H1 (cell line): ENCODE results near the gene PGLYRP2. TPM values are rescaled to one million over a fixed set of nuclear protein-coding genes. Genes with fewer than 3 reads are reported as not detected.

ENCODE experiments used
- CTCF ChIA-PET: fragments of 300-600 bp; sonication (Branson Sonifier 250); formaldehyde crosslinking; loops from one replicate; lab custom pipeline; 2021; ENCODE audit not compliant: partially characterized antibody; lab: Charles Lee
- POLR2A ChIA-PET: fragments of 300-600 bp; sonication (Branson Sonifier 250); formaldehyde crosslinking; loops from one replicate; lab custom pipeline; 2021; ENCODE audit warnings: inconsistent platforms; ENCODE audit not compliant: partially characterized antibody; lab: Charles Lee
- DNase-seq, 2 experiments: peaks; one replicate each; pipeline versions ENCODE4 v3.0.0 to v3.0.0-alpha.2; 2010 to 2022; ENCODE audit warnings: low spot score in 2 of 2, low read depth in 1 of 2, mixed read lengths in 1 of 2
- FAIRE-seq: peaks from 2 replicates; lab custom pipeline; 2011; peaks lifted over from hg19 to GRCh38; lab: Jason Lieb, UNC
- H2AFZ ChIP-seq: 2 replicates; pipeline ENCODE4 v1.8.1; 2012; ENCODE audit warnings: low read length, inconsistent platforms
- H2AK5ac ChIP-seq: 2 replicates; pipeline ENCODE4 v1.6.1; 2013; ENCODE audit warnings: low read depth, low read length
- H2BK120ac ChIP-seq: replicated peaks from 2 replicates; pipeline ENCODE3; 2013; ENCODE audit warnings: low read depth, low read length, inconsistent platforms
- H2BK12ac ChIP-seq: 2 replicates; pipeline ENCODE4 v1.6.1; 2013; ENCODE audit warnings: low read depth, low read length
- H2BK15ac ChIP-seq: 2 replicates; pipeline ENCODE4 v1.6.1; 2013; ENCODE audit warnings: low read length
- H2BK20ac ChIP-seq: 2 replicates; pipeline ENCODE4 v1.6.1; 2013; ENCODE audit warnings: low read length
- H2BK5ac ChIP-seq: 2 replicates; pipeline ENCODE4 v1.6.1; 2013; ENCODE audit warnings: low read depth, low read length
- H3K14ac ChIP-seq: 2 replicates; pipeline ENCODE4 v1.6.1; 2013; ENCODE audit warnings: inconsistent platforms; ENCODE audit not compliant: insufficient read length
- H3K18ac ChIP-seq: 2 replicates; pipeline ENCODE4 v1.6.1; 2013; ENCODE audit warnings: low read length; ENCODE audit errors: extremely low read depth
- H3K23ac ChIP-seq: 2 replicates; pipeline ENCODE4 v1.6.1; 2013; ENCODE audit warnings: inconsistent platforms; ENCODE audit not compliant: insufficient read length
- H3K23me2 ChIP-seq: 2 replicates; pipeline ENCODE4 v1.6.1; 2013; ENCODE audit warnings: low read depth, low read length
- H3K27ac ChIP-seq: 2 replicates; pipeline ENCODE4 v1.6.1; 2011; ENCODE audit warnings: low read depth, low read length, inconsistent platforms
- H3K27me3 ChIP-seq, 4 experiments: replicated peaks in 1 of 4; 1 replicate in 1 of 4; 2 replicates in 3 of 4; pipeline versions ENCODE4 v1.6.1 to v1.8.1; 2011 to 2013; ENCODE audit warnings: low read length in 3 of 4, mild to moderate bottlenecking in 3 of 4, inconsistent platforms in 2 of 4, mixed read lengths in 2 of 4, moderate library complexity in 1 of 4; ENCODE audit not compliant: control insufficient read depth in 3 of 4, insufficient read depth in 3 of 4; ENCODE audit errors: extremely low read depth in 1 of 4
- H3K36me3 ChIP-seq, 4 experiments: 2 replicates each; pipeline versions ENCODE4 v1.6.1 to v1.8.1; 2011 to 2013; ENCODE audit warnings: mild to moderate bottlenecking in 4 of 4, low read length in 3 of 4, moderate library complexity in 2 of 4, control low read depth in 1 of 4, inconsistent platforms in 1 of 4; ENCODE audit not compliant: insufficient read depth in 4 of 4, control insufficient read depth in 2 of 4
- H3K4ac ChIP-seq: replicated peaks from 2 replicates; pipeline ENCODE3; 2013; ENCODE audit warnings: low read length, low read depth, mixed read lengths, inconsistent platforms; ENCODE audit not compliant: insufficient read length
- H3K4me1 ChIP-seq, 4 experiments: replicated peaks in 1 of 4; 1 replicate in 1 of 4; 2 replicates in 3 of 4; pipeline versions ENCODE4 v1.6.1 to v1.8.1; 2011 to 2013; ENCODE audit warnings: low read length in 3 of 4, inconsistent platforms in 2 of 4, mixed read lengths in 1 of 4; ENCODE audit not compliant: insufficient read depth in 4 of 4, control insufficient read depth in 3 of 4
- H3K4me2 ChIP-seq, 2 experiments: 2 replicates each; pipeline versions ENCODE4 v1.6.1 to v1.8.1; 2011 to 2013; ENCODE audit warnings: low read depth in 2 of 2, low read length in 2 of 2, control low read depth in 1 of 2, inconsistent platforms in 1 of 2, mild to moderate bottlenecking in 1 of 2; ENCODE audit not compliant: insufficient read depth in 1 of 2
- H3K4me3 ChIP-seq, 4 experiments: fragments of 200-600, 300-600 bp in 1 of 4; sonication (generic), shearing (Covaris generic), sonication (Bioruptor Twin) in 1 of 4; 2 replicates each; pipeline versions ENCODE4 v1.5.1 to v1.8.1; 2011 to 2016; ENCODE audit warnings: low read length in 4 of 4, low read depth in 3 of 4, control low read depth in 2 of 4, inconsistent platforms in 2 of 4, mild to moderate bottlenecking in 2 of 4, mixed read lengths in 1 of 4, moderate library complexity in 1 of 4; ENCODE audit not compliant: insufficient read depth in 2 of 4; ENCODE audit errors: extremely low read depth in 1 of 4
- H3K56ac ChIP-seq: replicated peaks from 2 replicates; pipeline ENCODE3; 2013; ENCODE audit warnings: low read depth, mild to moderate bottlenecking, mixed read lengths, low read length, inconsistent platforms; ENCODE audit not compliant: insufficient read length
- H3K79me1 ChIP-seq: 2 replicates; pipeline ENCODE4 v1.6.1; 2013; ENCODE audit warnings: low read depth, low read length, control low read depth
- H3K79me2 ChIP-seq, 2 experiments: 2 replicates each; pipeline versions ENCODE4 v1.6.1 to v1.8.1; 2012 to 2013; ENCODE audit warnings: low read length in 2 of 2, mild to moderate bottlenecking in 2 of 2, inconsistent platforms in 1 of 2; ENCODE audit not compliant: insufficient read depth in 2 of 2, control insufficient read depth in 1 of 2
- H3K9ac ChIP-seq, 4 experiments: replicated peaks in 1 of 4; 1 replicate in 1 of 4; 2 replicates in 3 of 4; pipeline versions ENCODE4 v1.6.1 to v1.8.1; 2011 to 2013; ENCODE audit warnings: low read depth in 3 of 4, low read length in 3 of 4, control low read depth in 2 of 4, mild to moderate bottlenecking in 2 of 4, moderate library complexity in 2 of 4, inconsistent platforms in 1 of 4; ENCODE audit errors: extremely low read depth in 1 of 4
- H3K9me3 ChIP-seq, 2 experiments: 2 replicates each; pipeline versions ENCODE4 v1.6.1 to v1.8.1; 2012 to 2013; ENCODE audit warnings: mild to moderate bottlenecking in 2 of 2, moderate library complexity in 2 of 2, control low read depth in 1 of 2, inconsistent platforms in 1 of 2, low read depth in 1 of 2, low read length in 1 of 2, mixed read lengths in 1 of 2; ENCODE audit not compliant: insufficient read depth in 2 of 2
- H4K20me1 ChIP-seq, 2 experiments: replicated peaks in 1 of 2; 2 replicates each; pipeline versions ENCODE3 to v1.8.1; 2011 to 2013; ENCODE audit warnings: inconsistent platforms in 2 of 2, low read length in 2 of 2, mild to moderate bottlenecking in 1 of 2; ENCODE audit not compliant: insufficient read depth in 2 of 2, control insufficient read depth in 1 of 2
- H4K5ac ChIP-seq: 2 replicates; pipeline ENCODE4 v1.6.1; 2013; ENCODE audit warnings: low read length, low read depth, mixed read lengths, inconsistent platforms; ENCODE audit not compliant: insufficient read length
- H4K8ac ChIP-seq: 2 replicates; pipeline ENCODE4 v1.8.0; 2013; ENCODE audit warnings: mild to moderate bottlenecking, moderate library complexity, low read length, inconsistent platforms; ENCODE audit not compliant: insufficient read depth; ENCODE audit errors: extremely low read depth
- H4K91ac ChIP-seq: replicated peaks from 2 replicates; pipeline ENCODE3; 2013; ENCODE audit warnings: low read length, mixed read lengths, inconsistent platforms; ENCODE audit not compliant: insufficient read length
- CBX8 ChIP-seq: fragments of 300-800, 300-1000 bp; sonication (generic); IDR thresholded peaks from 2 replicates; pipeline ENCODE4 v1.7.1; 2016; ENCODE audit warnings: low read depth, low read length, borderline replicate concordance
- EZH2 ChIP-seq: fragments of 200-600 bp; sonication (generic); IDR thresholded peaks from 2 replicates; pipeline ENCODE4 v1.7.1; 2012; ENCODE audit warnings: low read depth, mild to moderate bottlenecking, moderate library complexity, low read length, inconsistent platforms; ENCODE audit not compliant: severe bottlenecking
- KDM4A ChIP-seq: IDR thresholded peaks from one replicate; pipeline ENCODE4 v1.7.1; 2012; ENCODE audit warnings: low read depth, mild to moderate bottlenecking, moderate library complexity, low read length, inconsistent platforms; ENCODE audit not compliant: severe bottlenecking
- RFX5 ChIP-seq: IDR thresholded peaks from 2 replicates; pipeline ENCODE4 v1.6.1; 2011; ENCODE audit warnings: low read depth, low read length, improper control_type of control experiment, borderline replicate concordance
- RNF2 ChIP-seq: fragments of 200-900, 300-1000 bp; sonication (generic); IDR thresholded peaks from 2 replicates; pipeline ENCODE4 v1.7.1; 2016; ENCODE audit warnings: borderline replicate concordance, low read depth, mild to moderate bottlenecking, antibody characterized with exemption, low read length; ENCODE audit not compliant: poor library complexity, severe bottlenecking; ENCODE audit errors: missing control alignments
- RXRA ChIP-seq: IDR thresholded peaks from 2 replicates; pipeline ENCODE4 v1.6.1; 2011; ENCODE audit warnings: low read depth, mild to moderate bottlenecking, low read length, moderate library complexity; ENCODE audit not compliant: insufficient read depth
- SRF ChIP-seq: IDR thresholded peaks from 2 replicates; pipeline ENCODE4 v1.6.1; 2011; ENCODE audit warnings: mild to moderate bottlenecking, low read depth, low read length, moderate library complexity
- SUZ12 ChIP-seq: fragments of 200-600 bp; sonication (generic); IDR thresholded peaks from 2 replicates; pipeline ENCODE4 v1.6.1; 2012; ENCODE audit warnings: mild to moderate bottlenecking, inconsistent platforms, low read length, moderate library complexity, mixed read lengths
- WGBS, 2 experiments: shearing (Covaris generic) in 1 of 2; methylation state at CpG; one replicate each; pipeline versions ENCODE4 v1.1.6 to v1.1.7; 2013 to 2015; ENCODE audit warnings: low lambda C conversion rate in 2 of 2, mixed read lengths in 2 of 2, inconsistent platforms in 1 of 2, low coverage in 1 of 2, missing lambda C conversion rate in 1 of 2; ENCODE audit not compliant: insufficient replicate concordance in 2 of 2, insufficient coverage in 1 of 2, insufficient read length in 1 of 2; ENCODE audit errors: extremely low coverage in 1 of 2, missing lambda C conversion rate in 1 of 2; 5-methylcytosine and 5-hydroxymethylcytosine counted together
- polyA plus RNA-seq, 7 experiments: library from polyadenylated mRNA; depleted of rRNA in 3 of 7; stranded (reverse) in 5 of 7; unstranded in 2 of 7; fragments of >200 nt in 5 of 7; fragments of 200-250 nt in 2 of 7; gene quantifications; 1 replicate in 5 of 7; 2 replicates in 1 of 7; 4 replicates in 1 of 7; pipeline versions ENCODE4 v1.2.1 to v1.2.3, GENCODE V29; 2011 to 2013; ENCODE audit warnings: missing spikeins in 2 of 7, mixed read lengths in 2 of 7
- total RNA-seq: library from RNA; stranded (reverse); fragmentation: NEBNext Ultra II Directional; extraction: Animal tissue kit (Norgen Biotek cat#: 25700); gene quantifications from 2 replicates; pipeline ENCODE4 v1.2.1, GENCODE V29; 2021
- TF ChIP-seq, protein P1 (sequence below): IDR thresholded peaks from 2 replicates; pipeline ENCODE4 v1.6.1; 2012; ENCODE audit warnings: low read length, inconsistent platforms

PGLYRP2 gene
- total and polyA plus RNA-seq, 2 of the 8 experiments (the other 6 are each of a cell fraction or from before 2014, with no cell fraction given): not detected

DNA sequence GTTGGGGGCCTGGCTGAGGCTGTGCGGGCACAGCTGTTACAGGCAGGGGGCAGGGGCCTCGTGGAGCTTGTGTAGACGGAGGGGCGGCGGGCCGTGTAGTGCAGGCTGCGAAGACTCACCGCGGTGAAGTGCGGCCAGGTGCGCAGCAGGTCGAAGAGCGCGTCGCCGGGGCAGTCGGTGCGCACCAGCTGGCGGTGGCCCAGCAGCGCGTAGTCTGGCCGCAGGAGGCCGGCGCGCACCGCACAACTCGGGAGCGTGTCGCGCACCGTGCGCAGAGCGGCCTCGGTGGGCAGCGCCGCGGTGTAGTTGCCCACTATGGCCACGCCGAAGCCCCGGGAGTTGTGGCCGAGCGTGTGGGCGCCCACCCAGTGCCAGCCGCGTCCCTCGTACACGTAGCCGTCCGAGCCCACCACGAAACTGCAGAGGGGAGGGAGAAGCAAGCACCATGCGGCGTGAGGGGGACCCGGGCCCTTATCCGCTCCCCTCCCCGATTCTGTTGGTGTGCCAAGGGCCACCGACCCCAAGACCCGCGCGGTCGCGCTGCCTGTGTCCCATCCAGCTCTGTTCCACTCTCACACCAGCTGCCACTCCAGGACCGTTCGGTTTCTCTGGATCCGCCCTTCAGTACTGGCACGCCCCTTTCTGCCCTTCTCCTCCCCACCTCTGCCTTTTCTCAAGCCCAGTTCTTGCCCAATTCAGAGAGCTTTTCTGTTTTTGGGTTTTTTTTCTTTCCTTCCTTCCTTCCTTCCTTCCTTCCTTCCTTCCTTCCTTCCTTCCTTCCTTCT is 9.6 kb downstream of the PGLYRP2 start:
- H3K79me1 ChIP-seq: no peaks in the 10 kb centered on the region
- no peaks in the 10 kb centered on the region for H3K79me2 ChIP-seq
- peaks cover 0 to 5% (median 2%) of the 10 kb centered on the region in 4 experiments; a peak in 2 of 7 replicates for H3K4me1 ChIP-seq
- H4K5ac ChIP-seq: no peak overlapping the region
- DNase-seq (peak in 1 of 2 experiments; percentile 60), FAIRE-seq (no peak)
- peak overlapping the region; percentile 16 to 57 (median 23); a peak in 7 of 8 replicates for H3K4me3 ChIP-seq
- no peak overlapping the region for H3K23ac ChIP-seq
- H2BK5ac ChIP-seq: no peak overlapping the region
- WGBS, 2 experiments: 11% methylated on average over 38 of the region's 65 CpGs; no CpG with 5 or more reads in 1 of the 2 experiments
- H3K4me2 ChIP-seq: peak overlapping the region; percentile 31 to 86
- no peaks in the 10 kb centered on the region; the same call in 1 of the 2 replicates for H3K23me2 ChIP-seq
- H3K36me3 ChIP-seq: no peaks in the 10 kb centered on the region
- no peak overlapping the region for H3K9ac ChIP-seq
- H3K4ac ChIP-seq: no peak overlapping the region
- no peak overlapping the region for H2AK5ac ChIP-seq
- H2AFZ ChIP-seq: peak overlapping the region; percentile 82; the same call in 1 of the 2 replicates
- H2BK20ac ChIP-seq: no peak overlapping the region
- no peak overlapping the region for H3K18ac ChIP-seq
- peaks cover 3 to 8% of the 10 kb centered on the region in 2 experiments for H4K20me1 ChIP-seq
- H2BK15ac ChIP-seq: no peak overlapping the region
- no peak overlapping the region for H3K14ac ChIP-seq
- H2BK12ac ChIP-seq: no peak overlapping the region
- H4K8ac ChIP-seq: peak overlapping the region; percentile 31; the same call in 1 of the 2 replicates
- no peak overlapping the region for H3K27ac ChIP-seq
- peaks cover 2 to 11% of the 10 kb centered on the region in 2 experiments; a peak in 2 of 4 replicates for H3K9me3 ChIP-seq
- H2BK120ac ChIP-seq: no peak overlapping the region
- POLR2A ChIA-PET: no interaction called here
- peaks cover 15 to 29% (median 23%) of the 10 kb centered on the region in 4 experiments for H3K27me3 ChIP-seq
- no peak overlapping the region for H4K91ac ChIP-seq
- CTCF ChIA-PET: interaction anchor here (1.7 kb wide), 1 partner anchor 50 kb away, joined by 5 read pairs; the partner anchor contains the start of gene AKAP8L
- no peak overlapping the region for H3K56ac ChIP-seq
- TF ChIP-seq RFX5 (no peak), KDM4A (peak; percentile 75), CBX8 (no peak), EZH2 (peak; percentile 61), SUZ12 (peak; percentile 74), RNF2 (no peak), RXRA (no peak), SRF (no peak)
- TF ChIP-seq, protein P1, sequence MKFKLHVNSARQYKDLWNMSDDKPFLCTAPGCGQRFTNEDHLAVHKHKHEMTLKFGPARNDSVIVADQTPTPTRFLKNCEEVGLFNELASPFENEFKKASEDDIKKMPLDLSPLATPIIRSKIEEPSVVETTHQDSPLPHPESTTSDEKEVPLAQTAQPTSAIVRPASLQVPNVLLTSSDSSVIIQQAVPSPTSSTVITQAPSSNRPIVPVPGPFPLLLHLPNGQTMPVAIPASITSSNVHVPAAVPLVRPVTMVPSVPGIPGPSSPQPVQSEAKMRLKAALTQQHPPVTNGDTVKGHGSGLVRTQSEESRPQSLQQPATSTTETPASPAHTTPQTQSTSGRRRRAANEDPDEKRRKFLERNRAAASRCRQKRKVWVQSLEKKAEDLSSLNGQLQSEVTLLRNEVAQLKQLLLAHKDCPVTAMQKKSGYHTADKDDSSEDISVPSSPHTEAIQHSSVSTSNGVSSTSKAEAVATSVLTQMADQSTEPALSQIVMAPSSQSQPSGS: no peak
